Ishikawa (cell line): ENCODE measurements around the gene KRTAP9-1.

Experiments
- CEBPB ChIP-seq: IDR thresholded peaks from 2 replicates; pipeline ENCODE4 v1.6.1; 2012
- CREB1 ChIP-seq: IDR thresholded peaks from 2 replicates; pipeline ENCODE4 v1.6.1; 2012; ENCODE audit warnings: low read depth
- EGR1 ChIP-seq: IDR thresholded peaks from 2 replicates; pipeline ENCODE4 v1.6.1; 2012
- EP300 ChIP-seq: IDR thresholded peaks from 2 replicates; pipeline ENCODE4 v1.6.1; 2012; ENCODE audit warnings: borderline replicate concordance
- FOXM1 ChIP-seq: IDR thresholded peaks from 2 replicates; pipeline ENCODE4 v1.6.1; 2012; ENCODE audit warnings: low read depth, borderline replicate concordance
- NFIC ChIP-seq: IDR thresholded peaks from 2 replicates; pipeline ENCODE4 v1.6.1; 2012
- RAD21 ChIP-seq: IDR thresholded peaks from 2 replicates; pipeline ENCODE4 v1.6.1; 2012; ENCODE audit warnings: low read depth
- TAF1 ChIP-seq: IDR thresholded peaks from 2 replicates; pipeline ENCODE4 v1.6.1; 2012; ENCODE audit warnings: low read depth, mild to moderate bottlenecking
- TCF12 ChIP-seq: IDR thresholded peaks from 2 replicates; pipeline ENCODE4 v1.6.1; 2012; ENCODE audit warnings: low read depth
- TEAD4 ChIP-seq: IDR thresholded peaks from 2 replicates; pipeline ENCODE4 v1.6.1; 2012
- YY1 ChIP-seq: IDR thresholded peaks from 2 replicates; pipeline ENCODE4 v1.6.1; 2012; ENCODE audit warnings: low read depth
- ZBTB7A ChIP-seq: IDR thresholded peaks from 2 replicates; pipeline ENCODE4 v1.6.1; 2012; ENCODE audit warnings: low read depth
- TF ChIP-seq, protein P1 (sequence below): IDR thresholded peaks from 2 replicates; pipeline ENCODE4 v1.6.1; 2012; ENCODE audit warnings: low read depth, mild to moderate bottlenecking
- TF ChIP-seq, protein P2 (sequence below): IDR thresholded peaks from 2 replicates; pipeline ENCODE4 v1.6.1; 2012
- TF ChIP-seq, protein P3 (sequence below): IDR thresholded peaks from 2 replicates; pipeline ENCODE4 v1.6.1; 2012

KRTAP9-1 gene, protein sequence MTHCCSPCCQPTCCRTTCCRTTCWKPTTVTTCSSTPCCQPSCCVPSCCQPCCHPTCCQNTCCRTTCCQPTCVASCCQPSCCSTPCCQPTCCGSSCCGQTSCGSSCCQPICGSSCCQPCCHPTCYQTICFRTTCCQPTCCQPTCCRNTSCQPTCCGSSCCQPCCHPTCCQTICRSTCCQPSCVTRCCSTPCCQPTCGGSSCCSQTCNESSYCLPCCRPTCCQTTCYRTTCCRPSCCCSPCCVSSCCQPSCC

DNA sequence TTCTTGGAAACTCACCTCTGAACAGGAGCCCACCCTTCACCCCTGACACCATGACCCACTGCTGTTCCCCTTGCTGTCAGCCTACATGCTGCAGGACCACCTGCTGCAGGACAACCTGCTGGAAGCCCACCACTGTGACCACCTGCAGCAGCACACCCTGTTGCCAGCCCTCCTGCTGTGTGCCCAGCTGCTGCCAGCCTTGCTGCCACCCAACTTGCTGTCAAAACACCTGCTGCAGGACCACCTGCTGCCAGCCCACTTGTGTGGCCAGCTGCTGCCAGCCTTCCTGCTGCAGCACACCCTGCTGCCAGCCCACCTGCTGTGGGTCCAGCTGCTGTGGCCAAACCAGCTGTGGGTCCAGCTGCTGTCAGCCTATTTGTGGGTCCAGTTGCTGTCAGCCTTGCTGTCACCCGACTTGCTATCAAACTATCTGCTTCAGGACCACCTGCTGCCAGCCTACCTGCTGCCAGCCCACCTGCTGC is at the start of gene KRTAP9-1:
Gene KRTAP9-1 (plus strand): TSS at position 51 of the 482 bp plus-strand sequence. CDS start 0 bp downstream, at position 51.
- peak; percentile 82 for TF ChIP-seq TCF12

DNA sequence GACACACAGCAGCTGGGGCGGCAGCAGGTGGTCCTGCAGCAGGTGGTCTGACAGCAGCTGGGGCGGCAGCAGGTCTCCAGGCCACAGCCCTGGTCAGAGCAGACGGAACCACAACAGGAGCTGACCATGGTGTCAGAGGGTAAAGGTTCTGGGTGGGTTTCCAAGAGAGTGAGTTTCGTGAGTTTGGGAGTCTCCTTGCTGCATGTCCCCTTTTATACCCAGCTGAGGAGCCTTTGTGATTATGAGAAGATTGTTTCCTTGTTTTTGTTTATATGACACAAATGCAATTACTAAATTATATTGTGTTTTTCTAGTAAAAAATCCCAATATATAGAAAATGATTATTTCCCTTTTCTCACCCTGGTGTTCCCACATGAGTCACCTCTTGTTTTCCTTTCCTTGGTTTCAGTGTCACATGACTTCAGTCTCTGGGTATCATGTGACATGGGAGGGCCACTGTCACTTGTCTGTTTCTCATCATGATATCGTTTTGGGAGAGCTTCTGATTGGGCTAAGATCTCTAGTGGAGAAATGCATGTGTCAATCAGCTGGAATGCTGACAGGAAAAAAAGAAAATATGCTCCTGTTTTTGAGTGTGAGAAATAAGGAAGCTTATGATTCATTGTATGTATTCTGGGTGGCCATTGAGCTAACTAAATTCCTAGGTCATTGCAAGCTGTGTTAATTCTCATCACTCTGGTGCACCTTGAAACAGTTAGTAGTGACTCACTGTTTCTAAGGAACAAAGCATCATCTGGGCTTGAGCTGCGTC is 49.1 kb upstream of the KRTAP9-1 start, which contains the start of gene KRTAP4-6:
Gene KRTAP4-6 (minus strand): TSS at position 185 of the 772 bp plus-strand sequence. CDS start 57 bp downstream, at position 128.
- no peak for TF ChIP-seq EGR1
- TF ChIP-seq, protein P1, sequence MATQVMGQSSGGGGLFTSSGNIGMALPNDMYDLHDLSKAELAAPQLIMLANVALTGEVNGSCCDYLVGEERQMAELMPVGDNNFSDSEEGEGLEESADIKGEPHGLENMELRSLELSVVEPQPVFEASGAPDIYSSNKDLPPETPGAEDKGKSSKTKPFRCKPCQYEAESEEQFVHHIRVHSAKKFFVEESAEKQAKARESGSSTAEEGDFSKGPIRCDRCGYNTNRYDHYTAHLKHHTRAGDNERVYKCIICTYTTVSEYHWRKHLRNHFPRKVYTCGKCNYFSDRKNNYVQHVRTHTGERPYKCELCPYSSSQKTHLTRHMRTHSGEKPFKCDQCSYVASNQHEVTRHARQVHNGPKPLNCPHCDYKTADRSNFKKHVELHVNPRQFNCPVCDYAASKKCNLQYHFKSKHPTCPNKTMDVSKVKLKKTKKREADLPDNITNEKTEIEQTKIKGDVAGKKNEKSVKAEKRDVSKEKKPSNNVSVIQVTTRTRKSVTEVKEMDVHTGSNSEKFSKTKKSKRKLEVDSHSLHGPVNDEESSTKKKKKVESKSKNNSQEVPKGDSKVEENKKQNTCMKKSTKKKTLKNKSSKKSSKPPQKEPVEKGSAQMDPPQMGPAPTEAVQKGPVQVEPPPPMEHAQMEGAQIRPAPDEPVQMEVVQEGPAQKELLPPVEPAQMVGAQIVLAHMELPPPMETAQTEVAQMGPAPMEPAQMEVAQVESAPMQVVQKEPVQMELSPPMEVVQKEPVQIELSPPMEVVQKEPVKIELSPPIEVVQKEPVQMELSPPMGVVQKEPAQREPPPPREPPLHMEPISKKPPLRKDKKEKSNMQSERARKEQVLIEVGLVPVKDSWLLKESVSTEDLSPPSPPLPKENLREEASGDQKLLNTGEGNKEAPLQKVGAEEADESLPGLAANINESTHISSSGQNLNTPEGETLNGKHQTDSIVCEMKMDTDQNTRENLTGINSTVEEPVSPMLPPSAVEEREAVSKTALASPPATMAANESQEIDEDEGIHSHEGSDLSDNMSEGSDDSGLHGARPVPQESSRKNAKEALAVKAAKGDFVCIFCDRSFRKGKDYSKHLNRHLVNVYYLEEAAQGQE, result no peak
- no peak for TF ChIP-seq CREB1
- TF ChIP-seq TEAD4, result no peak
- no peak for TF ChIP-seq TAF1
- TF ChIP-seq EP300, result no peak
- TF ChIP-seq CEBPB, result no peak
- TF ChIP-seq FOXM1, result no peak
- TF ChIP-seq, protein P2, sequence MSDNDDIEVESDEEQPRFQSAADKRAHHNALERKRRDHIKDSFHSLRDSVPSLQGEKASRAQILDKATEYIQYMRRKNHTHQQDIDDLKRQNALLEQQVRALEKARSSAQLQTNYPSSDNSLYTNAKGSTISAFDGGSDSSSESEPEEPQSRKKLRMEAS, result no peak
- TF ChIP-seq RAD21, result no peak
- no peak for TF ChIP-seq TCF12
- no peak for TF ChIP-seq ZBTB7A
- TF ChIP-seq, protein P3, sequence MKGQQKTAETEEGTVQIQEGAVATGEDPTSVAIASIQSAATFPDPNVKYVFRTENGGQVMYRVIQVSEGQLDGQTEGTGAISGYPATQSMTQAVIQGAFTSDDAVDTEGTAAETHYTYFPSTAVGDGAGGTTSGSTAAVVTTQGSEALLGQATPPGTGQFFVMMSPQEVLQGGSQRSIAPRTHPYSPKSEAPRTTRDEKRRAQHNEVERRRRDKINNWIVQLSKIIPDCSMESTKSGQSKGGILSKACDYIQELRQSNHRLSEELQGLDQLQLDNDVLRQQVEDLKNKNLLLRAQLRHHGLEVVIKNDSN, result no peak

DNA sequence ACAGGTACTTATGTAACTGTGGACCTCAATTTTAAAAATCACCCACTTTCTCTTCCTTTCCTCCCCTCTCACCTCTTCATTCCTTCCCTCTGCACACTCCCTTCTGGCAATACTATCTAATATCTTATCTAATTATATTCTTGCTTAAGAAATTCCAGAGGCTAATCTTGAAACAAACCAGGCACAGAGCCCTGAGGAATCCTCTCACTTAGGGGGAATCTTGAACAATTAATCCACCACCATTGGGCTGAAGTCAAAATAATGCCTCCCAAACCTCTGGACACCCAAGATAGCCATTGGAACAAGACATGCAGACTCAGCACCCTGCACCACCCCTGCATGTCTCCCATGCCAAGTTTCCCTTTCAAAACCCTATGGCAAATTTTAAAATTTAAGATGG is 48.3 kb upstream of the KRTAP9-1 start:
- TF ChIP-seq NFIC (no peak), TAF1 (no peak), CEBPB (no peak), FOXM1 (no peak), ZBTB7A (no peak), EGR1 (no peak), CREB1 (no peak), TCF12 (no peak), RAD21 (no peak), TEAD4 (no peak), EP300 (no peak), YY1 (no peak)
- TF ChIP-seq, protein P2, result no peak
- TF ChIP-seq, protein P1, result no peak
- TF ChIP-seq, protein P3, result no peak

DNA sequence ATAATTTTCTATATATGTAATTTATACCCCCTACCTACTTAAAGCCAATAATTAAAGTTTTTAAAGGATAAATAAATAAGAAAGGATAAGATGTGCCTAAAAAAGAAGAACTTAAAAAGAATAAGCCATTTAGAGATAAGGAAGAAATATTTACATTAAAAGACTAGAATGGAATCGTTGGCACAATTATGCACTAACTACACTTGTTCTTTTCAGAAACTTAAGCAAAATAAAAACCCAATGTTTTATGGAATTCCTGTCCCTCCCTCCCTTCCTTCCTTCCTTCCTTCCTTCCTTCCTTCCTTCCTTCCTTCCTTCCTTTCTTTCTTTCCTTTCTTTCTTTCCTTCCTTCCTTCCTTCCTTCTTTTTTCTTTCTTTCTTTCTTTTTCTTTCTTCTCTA is 44.8 kb upstream of the KRTAP9-1 start:
- no peak for TF ChIP-seq TAF1
- TF ChIP-seq CEBPB, result no peak
- TF ChIP-seq CREB1, result no peak
- no peak for TF ChIP-seq FOXM1
- no peak for TF ChIP-seq EGR1
- TF ChIP-seq, protein P3, result no peak
- TF ChIP-seq EP300, result no peak
- no peak for TF ChIP-seq TCF12
- TF ChIP-seq, protein P1, result no peak
- no peak for TF ChIP-seq NFIC
- TF ChIP-seq, protein P2, result no peak
- no peak for TF ChIP-seq YY1
- no peak for TF ChIP-seq RAD21
- TF ChIP-seq TEAD4, result no peak
